GM23248 (cell line): ENCODE results near the gene MOCOS.

Experiments
- EZH2 ChIP-seq: fragments of 200-600 bp; sonication (generic); IDR thresholded peaks from 2 replicates; pipeline ENCODE4 v1.6.1; 2018; ENCODE audit warnings: antibody characterized with exemption, mild to moderate bottlenecking; ENCODE audit not compliant: insufficient read depth, poor library complexity, severe bottlenecking
- EZH2phosphoT487 ChIP-seq: fragments of 200-600 bp; sonication (generic); IDR thresholded peaks from 2 replicates; pipeline ENCODE4 v1.6.1; 2018; ENCODE audit warnings: antibody characterized with exemption, moderate library complexity, mild to moderate bottlenecking, low read depth; ENCODE audit not compliant: insufficient read depth

GRCh38 chr18:36214811-36215210, 27.5 kb downstream of the MOCOS start:
- TF ChIP-seq EZH2phosphoT487 (no peak), EZH2 (no peak)
